H9 (cell line): ENCODE data around the gene KAT6B. TPM values are rescaled to one million over a fixed set of nuclear protein-coding genes. Genes with fewer than 3 reads are reported as not detected.

ENCODE experiments used
- DNase-seq: peaks from one replicate; pipeline ENCODE4 v3.0.0-alpha.2; 2017
- H2AFZ ChIP-seq: one replicate; pipeline ENCODE4 v1.6.1; 2013; ENCODE audit warnings: mild to moderate bottlenecking, low read length, control low read depth, moderate library complexity
- H2AK5ac ChIP-seq: 2 replicates; pipeline ENCODE4 v1.6.1; 2013; ENCODE audit warnings: low read length, control low read depth, mixed read lengths; ENCODE audit not compliant: insufficient read length
- H2BK120ac ChIP-seq: one replicate; pipeline ENCODE4 v1.6.1; 2013; ENCODE audit warnings: low read depth, mild to moderate bottlenecking, low read length, control low read depth, inconsistent platforms; ENCODE audit not compliant: poor library complexity, severe bottlenecking
- H2BK12ac ChIP-seq: 2 replicates; pipeline ENCODE4 v1.6.1; 2013; ENCODE audit warnings: low read length, control low read depth, mixed read lengths, low read depth; ENCODE audit not compliant: insufficient read length
- H2BK15ac ChIP-seq: 2 replicates; pipeline ENCODE4 v1.6.1; 2013; ENCODE audit warnings: low read depth, low read length, control low read depth
- H2BK20ac ChIP-seq: one replicate; pipeline ENCODE4 v1.6.1; 2013; ENCODE audit warnings: low read depth, mild to moderate bottlenecking, low read length, control low read depth, inconsistent platforms; ENCODE audit not compliant: poor library complexity, severe bottlenecking
- H2BK5ac ChIP-seq: 2 replicates; pipeline ENCODE4 v1.6.1; 2013; ENCODE audit warnings: low read length, control low read depth, mixed read lengths; ENCODE audit not compliant: insufficient read length
- H3K14ac ChIP-seq: 2 replicates; pipeline ENCODE4 v1.6.1; 2013; ENCODE audit warnings: low read length, control low read depth; ENCODE audit not compliant: insufficient read depth
- H3K18ac ChIP-seq: 2 replicates; pipeline ENCODE4 v1.6.1; 2013; ENCODE audit warnings: low read depth, mild to moderate bottlenecking, mixed read lengths, low read length, control low read depth; ENCODE audit not compliant: insufficient read length
- H3K23ac ChIP-seq: 2 replicates; pipeline ENCODE4 v1.6.1; 2013; ENCODE audit warnings: low read length, control low read depth, mixed read lengths, low read depth; ENCODE audit not compliant: insufficient read length
- H3K23me2 ChIP-seq: 2 replicates; pipeline ENCODE4 v1.6.1; 2013; ENCODE audit warnings: low read depth, mild to moderate bottlenecking, mixed read lengths, low read length, control low read depth; ENCODE audit not compliant: insufficient read length, poor library complexity, severe bottlenecking
- H3K27ac ChIP-seq: 2 replicates; pipeline ENCODE4 v1.5.1; 2013; ENCODE audit warnings: low read length, control low read depth, mixed read lengths, low read depth; ENCODE audit not compliant: insufficient read length
- H3K27me3 ChIP-seq: 2 replicates; pipeline ENCODE4 v1.6.1; 2013; ENCODE audit warnings: low read length, control low read depth, inconsistent platforms; ENCODE audit not compliant: insufficient read depth
- H3K4ac ChIP-seq: 2 replicates; pipeline ENCODE4 v1.6.1; 2013; ENCODE audit warnings: low read depth, mild to moderate bottlenecking, control low read depth, inconsistent platforms, low read length, moderate library complexity
- H3K4me1 ChIP-seq: 2 replicates; pipeline ENCODE4 v1.6.1; 2013; ENCODE audit warnings: low read length, control low read depth, inconsistent platforms; ENCODE audit not compliant: insufficient read depth
- H3K4me2 ChIP-seq: 2 replicates; pipeline ENCODE4 v1.6.1; 2013; ENCODE audit warnings: low read length, control low read depth, mixed read lengths; ENCODE audit not compliant: insufficient read length, insufficient read depth
- H3K56ac ChIP-seq: 2 replicates; pipeline ENCODE4 v1.6.1; 2013; ENCODE audit warnings: low read depth, mild to moderate bottlenecking, mixed read lengths, low read length, control low read depth; ENCODE audit not compliant: insufficient read length
- H3K79me1 ChIP-seq: 2 replicates; pipeline ENCODE4 v1.6.1; 2013; ENCODE audit warnings: low read depth, mild to moderate bottlenecking, moderate library complexity, low read length, control low read depth, inconsistent platforms; ENCODE audit not compliant: insufficient read depth, poor library complexity, severe bottlenecking
- H3K79me2 ChIP-seq: 2 replicates; pipeline ENCODE4 v1.6.1; 2013; ENCODE audit warnings: low read length, control low read depth, inconsistent platforms; ENCODE audit not compliant: insufficient read depth
- H3K9ac ChIP-seq: 2 replicates; pipeline ENCODE4 v1.6.1; 2013; ENCODE audit warnings: low read length, control low read depth, mixed read lengths; ENCODE audit not compliant: insufficient read length; ENCODE audit errors: extremely low read depth
- H3K9me3 ChIP-seq: one replicate; pipeline ENCODE4 v1.6.1; 2013; ENCODE audit warnings: low read depth, low read length, inconsistent platforms; ENCODE audit not compliant: control insufficient read depth
- H3T11ph ChIP-seq: one replicate; pipeline ENCODE4 v1.6.1; 2013; ENCODE audit warnings: mild to moderate bottlenecking, low read length, control low read depth, inconsistent platforms
- H4K20me1 ChIP-seq: one replicate; pipeline ENCODE4 v1.6.1; 2013; ENCODE audit not compliant: control insufficient read depth, insufficient read length, insufficient read depth
- H4K5ac ChIP-seq: 2 replicates; pipeline ENCODE4 v1.6.1; 2013; ENCODE audit warnings: low read depth, mild to moderate bottlenecking, mixed read lengths, low read length, control low read depth; ENCODE audit not compliant: insufficient read length
- H4K8ac ChIP-seq: replicated peaks from 2 replicates; pipeline ENCODE4 v1.6.1; 2013; ENCODE audit warnings: low read length, control low read depth, mixed read lengths, low read depth; ENCODE audit not compliant: insufficient read length
- H4K91ac ChIP-seq: 2 replicates; pipeline ENCODE4 v1.6.1; 2013; ENCODE audit warnings: low read depth, mild to moderate bottlenecking, moderate library complexity, mixed read lengths, low read length, control low read depth; ENCODE audit not compliant: insufficient read length
- H3K27ac Mint-ChIP-seq, 3 experiments: 2 replicates in 2 of 3; 3 replicates in 1 of 3; pipeline ENCODE4 v1.8.0; 2020 to 2021; ENCODE audit warnings: mixed read lengths in 3 of 3, mild to moderate bottlenecking in 1 of 3, moderate library complexity in 1 of 3
- H3K27me3 Mint-ChIP-seq: 2 replicates; pipeline ENCODE4 v1.8.0; 2021; ENCODE audit warnings: low read depth, mild to moderate bottlenecking, moderate library complexity, mixed read lengths
- H3K36me3 Mint-ChIP-seq, 3 experiments: 2 replicates in 2 of 3; 3 replicates in 1 of 3; pipeline ENCODE4 v1.8.0; 2020 to 2021; ENCODE audit warnings: low read depth in 3 of 3, mixed read lengths in 3 of 3; ENCODE audit not compliant: insufficient read depth in 1 of 3
- H3K4me1 Mint-ChIP-seq, 2 experiments: 2 replicates each; pipeline ENCODE4 v1.8.0; 2020; ENCODE audit warnings: mixed read lengths in 2 of 2
- H3K4me3 Mint-ChIP-seq, 2 experiments: 2 replicates in 1 of 2; 3 replicates in 1 of 2; pipeline ENCODE4 v1.8.0; 2020 to 2021; ENCODE audit warnings: mild to moderate bottlenecking in 2 of 2, mixed read lengths in 2 of 2, moderate library complexity in 1 of 2
- H3K9me3 Mint-ChIP-seq, 2 experiments: 2 replicates in 1 of 2; 3 replicates in 1 of 2; pipeline ENCODE4 v1.8.0; 2020; ENCODE audit warnings: mild to moderate bottlenecking in 2 of 2, mixed read lengths in 2 of 2, moderate library complexity in 1 of 2
- WGBS: extraction: QIAGEN DNeasy Blood & Tissue Kit; methylation state at CpG from one replicate; pipeline ENCODE4 v1.1.7; 2013; ENCODE audit warnings: missing lambda C conversion rate, low lambda C conversion rate, mixed read lengths; ENCODE audit not compliant: insufficient read length; ENCODE audit errors: extremely low coverage; 5-methylcytosine and 5-hydroxymethylcytosine counted together
- total RNA-seq: library from RNA; stranded (reverse); gene quantifications from 2 replicates; pipeline ENCODE4 v1.2.1, GENCODE V29; 2021
- TF ChIP-seq, protein P1 (sequence below): fragments of 200-600 bp; sonication (generic); conservative IDR thresholded peaks from 3 replicates; pipeline ENCODE4 v1.8.0; 2021; ENCODE audit warnings: antibody characterized with exemption, mild to moderate bottlenecking

KAT6B gene
- total RNA-seq, 1 experiment from 2014 or later, result 34.2 TPM

GRCh38 chr10:75001715-75002350, 175.4 kb downstream of the KAT6B start:
- Histone ChIP-seq H3K4me1 (no peaks in the 10 kb centered on the region), H3K9ac (no peak overlapping the region), H3K14ac (no peak overlapping the region), H3K27me3 (no peaks in the 10 kb centered on the region), H3K9me3 (no peaks in the 10 kb centered on the region), H2BK20ac (no peak overlapping the region), H4K8ac (no peak overlapping the region), H2AFZ (no peak overlapping the region), H3K4me2 (no peak overlapping the region), H4K91ac (no peak overlapping the region), H2BK12ac (no peak overlapping the region), H4K20me1 (no peaks in the 10 kb centered on the region), H3K23ac (no peak overlapping the region), H2BK5ac (no peak overlapping the region), H2AK5ac (no peak overlapping the region), H2BK120ac (no peak overlapping the region), H3K4ac (no peak overlapping the region), H3K79me2 (no peaks in the 10 kb centered on the region), H4K5ac (no peak overlapping the region), H3K18ac (no peak overlapping the region), H3K27ac (no peak overlapping the region), H3K23me2 (no peaks in the 10 kb centered on the region), H2BK15ac (no peak overlapping the region), H3K56ac (no peak overlapping the region), H3T11ph (no peak overlapping the region), H3K79me1 (no peaks in the 10 kb centered on the region)
- H3K36me3 Mint-ChIP-seq, result peaks cover 0 to 5% (median 1%) of the 10 kb centered on the region in 3 experiments; a peak in 1 of 7 replicates
- H3K27me3 Mint-ChIP-seq, result no peaks in the 10 kb centered on the region
- H3K27ac Mint-ChIP-seq, result no peak overlapping the region
- DNase-seq, result no peak
- no peaks in the 10 kb centered on the region for H3K9me3 Mint-ChIP-seq
- H3K4me1 Mint-ChIP-seq, result no peaks in the 10 kb centered on the region
- TF ChIP-seq, protein P1, sequence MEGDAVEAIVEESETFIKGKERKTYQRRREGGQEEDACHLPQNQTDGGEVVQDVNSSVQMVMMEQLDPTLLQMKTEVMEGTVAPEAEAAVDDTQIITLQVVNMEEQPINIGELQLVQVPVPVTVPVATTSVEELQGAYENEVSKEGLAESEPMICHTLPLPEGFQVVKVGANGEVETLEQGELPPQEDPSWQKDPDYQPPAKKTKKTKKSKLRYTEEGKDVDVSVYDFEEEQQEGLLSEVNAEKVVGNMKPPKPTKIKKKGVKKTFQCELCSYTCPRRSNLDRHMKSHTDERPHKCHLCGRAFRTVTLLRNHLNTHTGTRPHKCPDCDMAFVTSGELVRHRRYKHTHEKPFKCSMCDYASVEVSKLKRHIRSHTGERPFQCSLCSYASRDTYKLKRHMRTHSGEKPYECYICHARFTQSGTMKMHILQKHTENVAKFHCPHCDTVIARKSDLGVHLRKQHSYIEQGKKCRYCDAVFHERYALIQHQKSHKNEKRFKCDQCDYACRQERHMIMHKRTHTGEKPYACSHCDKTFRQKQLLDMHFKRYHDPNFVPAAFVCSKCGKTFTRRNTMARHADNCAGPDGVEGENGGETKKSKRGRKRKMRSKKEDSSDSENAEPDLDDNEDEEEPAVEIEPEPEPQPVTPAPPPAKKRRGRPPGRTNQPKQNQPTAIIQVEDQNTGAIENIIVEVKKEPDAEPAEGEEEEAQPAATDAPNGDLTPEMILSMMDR, result no peak
- no peak overlapping the region for H3K4me3 Mint-ChIP-seq
- WGBS, result no CpG with 5 or more reads among the region's 5 CpGs
